ENCODE data around the gene KCNMA1. TPM values are rescaled to one million over a fixed set of nuclear protein-coding genes. Genes with fewer than 3 reads are reported as not detected.

Gene KCNMA1
- total and polyA plus RNA-seq, 8 donors = 0.92 to 155 (median 54.3) TPM

- H3K27ac ChIP-seq = no peak overlapping the region
- no peak overlapping the region for H3K4me3 ChIP-seq
- no peaks in the 10 kb centered on the region for H3K9me3 ChIP-seq
- TF ChIP-seq POLR2A (IDR thresholded peaks at IDR 0.05) (no peak), POLR2AphosphoS5 (IDR thresholded peaks at IDR 0.05) (no peak), CTCF (IDR thresholded peaks at IDR 0.05) (no peak), EP300 (IDR thresholded peaks at IDR 0.05) (no peak)
- intact Hi-C loops (cut with DNase I; ENCODE audit: low total_unique reads) = no loop called here
- H3K4me1 ChIP-seq = no peaks in the 10 kb centered on the region
- no peak for DNase-seq
- WGBS, 5 donors = 74 to 100% (median 90%) methylated on average over 1 of the region's 1 CpG; no CpG with 5 or more reads in 1 of the 5 donors
- no peaks in the 10 kb centered on the region for H3K36me3 ChIP-seq
- no peaks in the 10 kb centered on the region for H3K27me3 ChIP-seq
Observed at GRCh38 chr10:77097625-77098024, 540.0 kb downstream of the KCNMA1 start.

GRCh38 chr10:77093126-77093525 lies 544.5 kb downstream of the KCNMA1 start:
- H3K27me3 ChIP-seq = no peaks in the 10 kb centered on the region
- intact Hi-C loops (cut with DNase I; ENCODE audit: low total_unique reads) = no loop called here
- DNase-seq = no peak
- WGBS, 5 donors = 66 to 88% (median 77%) methylated on average over 2 of the region's 2 CpGs
- H3K36me3 ChIP-seq = peaks cover 0 to 20% (median 7%) of the 10 kb centered on the region in 4 donors
- no peak overlapping the region for H3K4me3 ChIP-seq
- TF ChIP-seq POLR2AphosphoS5 (IDR thresholded peaks at IDR 0.05) (no peak), CTCF (IDR thresholded peaks at IDR 0.05) (no peak), EP300 (IDR thresholded peaks at IDR 0.05) (no peak), POLR2A (IDR thresholded peaks at IDR 0.05) (no peak)
- H3K4me1 ChIP-seq = no peaks in the 10 kb centered on the region
- H3K9me3 ChIP-seq = no peaks in the 10 kb centered on the region
- no peak overlapping the region for H3K27ac ChIP-seq

GRCh38 chr10:77091597-77092165 lies 545.9 kb downstream of the KCNMA1 start:
- Histone ChIP-seq H3K4me3 (no peak overlapping the region), H3K27me3 (no peaks in the 10 kb centered on the region), H3K36me3 (peaks cover 0 to 20% (median 9%) of the 10 kb centered on the region in 4 donors), H3K4me1 (no peaks in the 10 kb centered on the region), H3K27ac (no peak overlapping the region), H3K9me3 (no peaks in the 10 kb centered on the region)
- no peak for DNase-seq
- TF ChIP-seq CTCF (IDR thresholded peaks at IDR 0.05) (no peak), POLR2A (IDR thresholded peaks at IDR 0.05) (no peak), EP300 (IDR thresholded peaks at IDR 0.05) (no peak), POLR2AphosphoS5 (IDR thresholded peaks at IDR 0.05) (no peak)
- intact Hi-C loops (cut with DNase I; ENCODE audit: low total_unique reads) = no loop called here
- WGBS, 5 donors = 84 to 93% (median 92%) methylated on average over 6 of the region's 6 CpGs

- WGBS, 5 donors = 72 to 75% (median 73%) methylated on average over 16 to 17 of the region's 17 CpGs
- Histone ChIP-seq H3K9me3 (no peaks in the 10 kb centered on the region), H3K27ac (no peak overlapping the region), H3K4me1 (no peaks in the 10 kb centered on the region), H3K4me3 (no peak overlapping the region), H3K27me3 (no peaks in the 10 kb centered on the region), H3K36me3 (peaks cover 0 to 20% (median 9%) of the 10 kb centered on the region in 4 donors)
- DNase-seq = peak in 1 of 2 donors; percentile 18
- TF ChIP-seq POLR2A (IDR thresholded peaks at IDR 0.05) (no peak), POLR2AphosphoS5 (IDR thresholded peaks at IDR 0.05) (no peak), CTCF (IDR thresholded peaks at IDR 0.05) (no peak), EP300 (IDR thresholded peaks at IDR 0.05) (no peak)
- intact Hi-C loops (cut with DNase I; ENCODE audit: low total_unique reads) = no loop called here
Observed at GRCh38 chr10:77090381-77091356, 546.9 kb downstream of the KCNMA1 start.
